Testis (tissue), 3 donors: ENCODE results near the gene RASAL1. TPM values are rescaled to one million over a fixed set of nuclear protein-coding genes. Genes with fewer than 3 reads are reported as not detected.
A peak's percentile ranks its signal among the peaks of the same experiment; 100 is the strongest.

Experiments used
- DNase-seq: peaks from one replicate; pipeline ENCODE4 v3.0.0-alpha.2; 2019
- H3K27ac ChIP-seq, 2 donors: fragments of 200-600 bp; sonication (generic); one replicate each; pipeline ENCODE4 v1.5.1; 2019
- H3K27me3 ChIP-seq: fragments of 200-600 bp; sonication (generic); one replicate; pipeline ENCODE4 v1.5.1; 2019
- H3K36me3 ChIP-seq: fragments of 200-600 bp; sonication (generic); one replicate; pipeline ENCODE4 v1.5.1; 2017; ENCODE audit warnings: low read depth; ENCODE audit errors: missing control alignments
- H3K4me1 ChIP-seq: fragments of 200-600 bp; sonication (generic); one replicate; pipeline ENCODE4 v1.5.1; 2019
- H3K4me3 ChIP-seq, 2 donors: fragments of 200-600 bp; sonication (generic); one replicate each; pipeline ENCODE4 v1.5.1; 2017 to 2019
- H3K9me3 ChIP-seq: fragments of 200-600 bp; sonication (generic); one replicate; pipeline ENCODE4 v1.5.1; 2017
- CTCF ChIP-seq, 3 experiments: fragments of 450-650 bp in 2 of 3; fragments of 200-600 bp in 1 of 3; sonication (generic) in 1 of 3; IDR thresholded peaks; one replicate each; pipeline ENCODE4 v1.5.1; 2016 to 2019; ENCODE audit warnings: antibody characterized with exemption in 3 of 3, mild to moderate bottlenecking in 2 of 3, moderate library complexity in 1 of 3
- POLR2A ChIP-seq: fragments of 450-650 bp; IDR thresholded peaks from one replicate; pipeline ENCODE4 v1.6.1; 2017; ENCODE audit warnings: antibody characterized with exemption, mild to moderate bottlenecking, moderate library complexity
- WGBS, 2 donors: methylation state at CpG; one replicate each; pipeline ENCODE4 v1.1.5; 2018; 5-methylcytosine and 5-hydroxymethylcytosine counted together
- intact Hi-C: fragments of 100-400 bp; cut with DNase I; formaldehyde crosslinking; loops from one replicate; pipeline ENCODE4 v1.15.1; 2023; ENCODE audit warnings: low total_unique reads
- polyA plus RNA-seq: library from polyadenylated mRNA; stranded (reverse); fragments of 350-450 nt; fragmentation: Illumina TruSeq; extraction: RNeasy Lipid Tissue Mini Kit (QIAGEN cat#74804); gene quantifications from one replicate; pipeline ENCODE4 v1.2.3, GENCODE V29; 2014; ENCODE audit warnings: low read depth, low replicate concordance; ENCODE audit not compliant: insufficient read depth
- total RNA-seq, 2 donors: library from RNA; depleted of rRNA; stranded (reverse); fragments of >200 nt; gene quantifications; one replicate each; pipeline ENCODE4 v1.2.3, GENCODE V29; 2016

The RASAL1 gene
- total and polyA plus RNA-seq, 3 donors from 2014 or later, result 5.0 to 20.1 (median 18.2) TPM

GRCh38 chr12:113071135-113072112 lies 64.1 kb downstream of the RASAL1 start:
- Histone ChIP-seq H3K27ac (peak overlapping the region; percentile 80 to 82), H3K36me3 (no peaks in the 10 kb centered on the region), H3K4me3 (no peak overlapping the region), H3K4me1 (peaks cover 22% of the 10 kb centered on the region), H3K9me3 (no peaks in the 10 kb centered on the region), H3K27me3 (no peaks in the 10 kb centered on the region)
- TF ChIP-seq CTCF (IDR thresholded peaks at IDR 0.05) (no peak), POLR2A (no peak)
- intact Hi-C loops, result no loop called here
- peak; percentile 58 for DNase-seq
- 32 to 41% methylated on average over 17 to 21 of the region's 21 CpGs for WGBS, 2 donors

GRCh38 chr12:113070117-113070906 lies 65.2 kb downstream of the RASAL1 start:
- H3K9me3 ChIP-seq, result no peaks in the 10 kb centered on the region
- WGBS, 2 donors, result 48 to 64% methylated on average over 9 to 15 of the region's 15 CpGs
- peak overlapping the region; percentile 47 to 82 for H3K27ac ChIP-seq
- H3K4me1 ChIP-seq, result peaks cover 22% of the 10 kb centered on the region
- TF ChIP-seq POLR2A, result no peak
- no peak for TF ChIP-seq CTCF (IDR thresholded peaks at IDR 0.05)
- H3K27me3 ChIP-seq, result no peaks in the 10 kb centered on the region
- DNase-seq, result peak; percentile 44
- no peaks in the 10 kb centered on the region for H3K36me3 ChIP-seq
- intact Hi-C loops, result no loop called here
- H3K4me3 ChIP-seq, result no peak overlapping the region

GRCh38 chr12:113069751-113070116 lies 65.8 kb downstream of the RASAL1 start:
- no peak overlapping the region for H3K4me3 ChIP-seq
- H3K36me3 ChIP-seq, result no peaks in the 10 kb centered on the region
- peak overlapping the region in 1 of 2 donors; percentile 47 for H3K27ac ChIP-seq
- WGBS, 2 donors, result 80 to 91% methylated on average over 5 to 6 of the region's 6 CpGs
- intact Hi-C loops, result no loop called here
- no peak for TF ChIP-seq POLR2A
- no peak for TF ChIP-seq CTCF (IDR thresholded peaks at IDR 0.05)
- no peaks in the 10 kb centered on the region for H3K27me3 ChIP-seq
- H3K9me3 ChIP-seq, result no peaks in the 10 kb centered on the region
- DNase-seq, result no peak
- H3K4me1 ChIP-seq, result peaks cover 22% of the 10 kb centered on the region

GRCh38 chr12:113069149-113069548 lies 66.4 kb downstream of the RASAL1 start:
- Histone ChIP-seq H3K4me3 (no peak overlapping the region), H3K27me3 (no peaks in the 10 kb centered on the region), H3K27ac (no peak overlapping the region), H3K4me1 (peaks cover 22% of the 10 kb centered on the region), H3K9me3 (no peaks in the 10 kb centered on the region), H3K36me3 (no peaks in the 10 kb centered on the region)
- TF ChIP-seq CTCF (IDR thresholded peaks at IDR 0.05) (no peak), POLR2A (no peak)
- intact Hi-C loops, result no loop called here
- no peak for DNase-seq
- 79 to 85% methylated on average over 4 to 5 of the region's 5 CpGs for WGBS, 2 donors
